Adrenal gland (tissue), 5 donors: ENCODE results near the gene TOP2A.

Experiments
- CTCF ChIP-seq, 6 experiments: fragments of 450-650 bp in 4 of 6; fragments of 200-600 bp in 2 of 6; sonication (generic) in 1 of 6; IDR thresholded peaks; 1 replicate in 5 of 6; 2 replicates in 1 of 6; pipeline versions ENCODE4 v1.5.1 to v1.8.0; 2016 to 2021; ENCODE audit warnings: antibody characterized with exemption in 6 of 6, mild to moderate bottlenecking in 2 of 6, moderate library complexity in 1 of 6
- POLR2A ChIP-seq, 2 donors: fragments of 450-650 bp; IDR thresholded peaks; one replicate each; pipeline ENCODE4 v1.6.1; 2017; ENCODE audit warnings: antibody characterized with exemption in 2 of 2, mild to moderate bottlenecking in 2 of 2, moderate library complexity in 1 of 2
- donor health status: DM: no; HTN: no; CAD: no.

- TF ChIP-seq CTCF (IDR thresholded peaks at IDR 0.05) (no peak), POLR2A (IDR thresholded peaks at IDR 0.05) (no peak)
Observed at GRCh38 chr17:40373999-40374398, 43.7 kb downstream of the TOP2A start.
